WI38 (cell line): Measurements from ENCODE around the gene RMDN2.

Experiments
- H3K4me3 ChIP-seq: 2 replicates; pipeline ENCODE4 v1.5.1; 2011; ENCODE audit warnings: low read depth, mild to moderate bottlenecking, control low read depth, low read length
- TF ChIP-seq, protein P1 (sequence below): IDR thresholded peaks from 2 replicates; pipeline ENCODE4 v1.5.1; 2012; ENCODE audit warnings: low read depth, mild to moderate bottlenecking, control low read depth, low read length

Gene RMDN2

DNA sequence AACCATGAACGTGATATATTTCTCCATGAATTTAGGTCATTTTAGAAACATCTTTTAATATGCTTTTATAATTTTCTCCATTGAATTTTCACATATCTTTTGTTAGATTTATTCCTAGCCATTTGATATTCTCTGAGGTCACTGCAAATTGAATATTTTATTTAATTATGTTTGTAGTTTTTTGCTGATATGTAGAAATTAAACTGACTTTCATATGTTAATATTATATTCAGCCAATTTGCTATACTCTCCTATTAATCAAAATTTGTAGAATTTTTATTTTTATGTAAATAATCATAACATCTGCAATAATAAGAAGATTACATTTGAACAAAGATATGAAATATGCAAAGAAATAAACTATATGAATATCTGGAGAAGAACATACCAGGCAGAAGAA, 46.9 kb downstream of the RMDN2 start:
- no peak overlapping the region for H3K4me3 ChIP-seq
- TF ChIP-seq, protein P1, sequence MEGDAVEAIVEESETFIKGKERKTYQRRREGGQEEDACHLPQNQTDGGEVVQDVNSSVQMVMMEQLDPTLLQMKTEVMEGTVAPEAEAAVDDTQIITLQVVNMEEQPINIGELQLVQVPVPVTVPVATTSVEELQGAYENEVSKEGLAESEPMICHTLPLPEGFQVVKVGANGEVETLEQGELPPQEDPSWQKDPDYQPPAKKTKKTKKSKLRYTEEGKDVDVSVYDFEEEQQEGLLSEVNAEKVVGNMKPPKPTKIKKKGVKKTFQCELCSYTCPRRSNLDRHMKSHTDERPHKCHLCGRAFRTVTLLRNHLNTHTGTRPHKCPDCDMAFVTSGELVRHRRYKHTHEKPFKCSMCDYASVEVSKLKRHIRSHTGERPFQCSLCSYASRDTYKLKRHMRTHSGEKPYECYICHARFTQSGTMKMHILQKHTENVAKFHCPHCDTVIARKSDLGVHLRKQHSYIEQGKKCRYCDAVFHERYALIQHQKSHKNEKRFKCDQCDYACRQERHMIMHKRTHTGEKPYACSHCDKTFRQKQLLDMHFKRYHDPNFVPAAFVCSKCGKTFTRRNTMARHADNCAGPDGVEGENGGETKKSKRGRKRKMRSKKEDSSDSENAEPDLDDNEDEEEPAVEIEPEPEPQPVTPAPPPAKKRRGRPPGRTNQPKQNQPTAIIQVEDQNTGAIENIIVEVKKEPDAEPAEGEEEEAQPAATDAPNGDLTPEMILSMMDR = no peak

DNA sequence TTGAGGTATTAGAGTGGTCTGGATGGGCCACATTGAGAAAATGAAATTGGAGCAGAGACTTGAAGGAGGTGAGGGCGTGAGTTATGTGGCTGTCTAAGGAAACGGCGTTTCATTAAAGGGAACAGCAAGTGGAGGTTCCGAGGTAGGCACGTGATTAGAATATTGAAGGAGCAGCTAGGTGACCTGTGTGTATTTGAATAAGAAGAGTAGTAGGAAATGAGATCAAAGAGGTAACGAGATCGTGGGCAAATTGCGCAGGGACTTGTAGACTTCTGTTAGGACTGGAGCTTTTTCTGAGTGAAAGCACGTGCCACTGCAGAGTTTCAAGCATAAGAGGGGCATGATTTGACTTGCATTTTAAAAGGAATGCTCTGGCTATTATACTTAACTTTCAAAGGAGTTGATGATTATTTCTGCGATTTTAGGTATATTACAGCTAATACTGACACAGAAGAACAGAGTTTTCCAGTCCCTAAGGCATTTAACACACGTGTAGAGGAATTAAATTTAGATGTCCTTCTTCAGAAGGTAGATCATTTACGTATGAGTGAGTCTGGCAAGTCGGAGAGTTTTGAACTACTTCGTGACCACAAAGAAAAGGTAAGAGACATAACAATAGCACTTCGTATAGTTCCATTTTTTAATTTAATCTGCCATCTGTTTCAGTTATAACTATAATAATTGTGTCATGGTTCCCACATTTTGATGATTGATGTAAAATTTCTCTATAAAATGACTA, 48.7 kb downstream of the RMDN2 start:
- TF ChIP-seq, protein P1 = no peak
- H3K4me3 ChIP-seq = no peak overlapping the region

GRCh38 chr2:37975808-37976207, 50.7 kb downstream of the RMDN2 start:
- H3K4me3 ChIP-seq = no peak overlapping the region
- TF ChIP-seq, protein P1 = no peak

- TF ChIP-seq, protein P1 = no peak
- H3K4me3 ChIP-seq = no peak overlapping the region
Measured at GRCh38 chr2:37976411-37976810, 51.3 kb downstream of the RMDN2 start.

DNA sequence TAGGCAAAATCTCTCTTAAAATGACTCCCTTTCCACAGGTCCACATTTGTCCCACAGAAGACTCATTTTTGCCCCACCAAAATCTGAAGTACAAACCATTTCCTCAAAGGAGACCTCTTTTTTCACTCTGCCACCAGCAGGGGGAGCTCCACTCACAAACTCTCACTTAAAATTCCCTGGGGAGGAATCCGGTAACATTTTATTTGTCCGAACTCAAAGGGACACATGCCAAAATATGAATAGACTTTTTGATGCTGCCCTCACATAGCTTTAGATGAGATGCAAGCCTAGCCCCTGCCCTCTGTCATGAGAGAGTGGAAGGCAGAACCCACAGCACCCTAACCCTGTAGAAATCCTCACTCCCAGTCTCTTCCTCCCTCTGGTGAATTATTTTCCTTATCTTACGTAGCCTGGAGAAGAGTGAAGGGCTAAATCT, 57.1 kb downstream of the RMDN2 start:
- TF ChIP-seq, protein P1 = peak; percentile 68
- no peak overlapping the region for H3K4me3 ChIP-seq

DNA sequence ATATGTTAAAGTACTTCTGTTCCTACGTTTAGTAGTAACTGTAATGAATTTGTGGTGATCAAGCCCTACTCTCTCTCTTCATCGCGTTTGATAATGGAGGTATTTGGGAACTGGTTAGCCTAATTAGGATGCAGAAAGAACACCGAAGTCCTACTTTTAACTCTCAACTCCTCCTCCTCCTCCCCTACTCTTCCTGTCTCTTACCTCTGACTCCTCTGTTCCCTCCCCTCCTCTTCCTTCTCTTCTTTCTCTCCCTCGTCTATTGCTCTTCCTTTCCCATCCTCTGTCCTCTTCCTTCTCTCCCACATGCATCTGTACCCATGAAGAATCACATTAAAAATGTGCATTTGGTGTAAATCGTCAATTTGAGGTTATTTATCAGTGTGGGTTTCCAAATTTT, 57.8 kb downstream of the RMDN2 start:
- H3K4me3 ChIP-seq = no peak overlapping the region
- TF ChIP-seq, protein P1 = no peak

GRCh38 chr2:37983719-37984118, 58.6 kb downstream of the RMDN2 start:
- TF ChIP-seq, protein P1 = no peak
- H3K4me3 ChIP-seq = no peak overlapping the region
